ENCODE measurements around the gene INIP. TPM values are rescaled to one million over a fixed set of nuclear protein-coding genes. Genes with fewer than 3 reads are reported as not detected.

INIP gene
- 12.7 and 12.8 TPM in 2 replicates for polyA plus RNA-seq (2013)

- H4K8ac ChIP-seq (ENCODE audit: low read depth, low read length), result peak within 1 kb of the TSS; percentile 18
- no peak within 1 kb of the TSS for H4K91ac ChIP-seq (ENCODE audit: low read depth, low read length)
- H2BK120ac ChIP-seq (ENCODE audit: insufficient read depth, low read length, poor library complexity), result no peak within 1 kb of the TSS
- H4K12ac ChIP-seq (ENCODE audit: low read depth, low read length), result no peak within 1 kb of the TSS
- no peaks in the 10 kb centered on the region for H3K27me3 ChIP-seq (ENCODE audit: insufficient read depth, low read length)
- peak within 1 kb of the TSS; percentile 10 for H3K14ac ChIP-seq (ENCODE audit: low read length)
- WGBS (ENCODE audit: extremely low coverage, insufficient coverage, insufficient read length), result no CpG with 5 or more reads among the region's 51 CpGs
- H2BK12ac ChIP-seq (ENCODE audit: low read length), result no peak within 1 kb of the TSS
- peak within 1 kb of the TSS; percentile 91 for H3K9ac ChIP-seq (ENCODE audit: low read length)
- H3K79me2 ChIP-seq (ENCODE audit: control insufficient read depth, insufficient read depth, low read length, poor library complexity), result no peaks in the 10 kb centered on the region
- peak within 1 kb of the TSS; percentile 46 for H3K27ac ChIP-seq (ENCODE audit: low read depth, low read length)
- no peak within 1 kb of the TSS for H2AK5ac ChIP-seq (ENCODE audit: low read length)
- no peaks in the 10 kb centered on the region for H3K4me1 ChIP-seq (ENCODE audit: control insufficient read depth in 1 of 2, insufficient read depth in 2 of 2, low read length in 2 of 2)
- DNase-seq, result peak; percentile 96 to 99
- H3K36me3 ChIP-seq (ENCODE audit: control insufficient read depth in 1 of 2, insufficient read depth in 2 of 2, low read length in 2 of 2), result peaks cover 2 to 4% of the 10 kb centered on the region in 2 experiments
- H2AFZ ChIP-seq (ENCODE audit: insufficient read depth, low read length, poor library complexity), result peak within 1 kb of the TSS; percentile 83
- H3K18ac ChIP-seq (ENCODE audit: low read length), result peak within 1 kb of the TSS; percentile 3
- no peak within 1 kb of the TSS for H3K23ac ChIP-seq (ENCODE audit: low read length)
- H3K9me3 ChIP-seq (ENCODE audit: insufficient read depth, low read depth, low read length), result no peaks in the 10 kb centered on the region
- peak within 1 kb of the TSS; percentile 2 for H3K4ac ChIP-seq (ENCODE audit: low read depth, low read length)
- H3K4me2 ChIP-seq (ENCODE audit: low read length), result peak within 1 kb of the TSS; percentile 80
- peaks cover 3% of the 10 kb centered on the region for H3K79me1 ChIP-seq (ENCODE audit: low read length)
- peak within 1 kb of the TSS; percentile 89 for H3K4me3 ChIP-seq (ENCODE audit: low read depth, low read length)
- H2BK5ac ChIP-seq (ENCODE audit: low read depth, low read length, poor library complexity), result no peak within 1 kb of the TSS
These were observed at the start of gene INIP for GRCh38 chr9:112717661-112718331. TSS of gene INIP (minus strand) at chr9:112718117. CDS start at chr9:112716485, 1,632 bp downstream.

GRCh38 chr9:112765281-112765680 is 47.4 kb upstream of the INIP start:
- Histone ChIP-seq H3K18ac (ENCODE audit: low read length) (no peak overlapping the region), H3K9me3 (ENCODE audit: insufficient read depth, low read depth, low read length) (no peaks in the 10 kb centered on the region), H3K36me3 (ENCODE audit: control insufficient read depth in 1 of 2, insufficient read depth in 2 of 2, low read length in 2 of 2) (no peaks in the 10 kb centered on the region), H3K14ac (ENCODE audit: low read length) (no peak overlapping the region), H3K27me3 (ENCODE audit: insufficient read depth, low read length) (no peaks in the 10 kb centered on the region), H3K79me2 (ENCODE audit: control insufficient read depth, insufficient read depth, low read length, poor library complexity) (no peaks in the 10 kb centered on the region), H3K79me1 (ENCODE audit: low read length) (no peaks in the 10 kb centered on the region), H3K4me3 (ENCODE audit: low read depth, low read length) (no peak overlapping the region), H4K8ac (ENCODE audit: low read depth, low read length) (no peak overlapping the region), H4K91ac (ENCODE audit: low read depth, low read length) (no peak overlapping the region), H2BK120ac (ENCODE audit: insufficient read depth, low read length, poor library complexity) (no peak overlapping the region), H4K12ac (ENCODE audit: low read depth, low read length) (no peak overlapping the region), H3K27ac (ENCODE audit: low read depth, low read length) (no peak overlapping the region), H2BK5ac (ENCODE audit: low read depth, low read length, poor library complexity) (no peak overlapping the region), H2AK5ac (ENCODE audit: low read length) (no peak overlapping the region), H3K9ac (ENCODE audit: low read length) (no peak overlapping the region), H2BK12ac (ENCODE audit: low read length) (no peak overlapping the region), H3K4ac (ENCODE audit: low read depth, low read length) (no peak overlapping the region), H3K23ac (ENCODE audit: low read length) (no peak overlapping the region), H3K4me1 (ENCODE audit: control insufficient read depth in 1 of 2, insufficient read depth in 2 of 2, low read length in 2 of 2) (peaks cover 5 to 11% of the 10 kb centered on the region in 2 experiments), H2AFZ (ENCODE audit: insufficient read depth, low read length, poor library complexity) (no peak overlapping the region), H3K4me2 (ENCODE audit: low read length) (no peak overlapping the region)
- WGBS (ENCODE audit: extremely low coverage, insufficient coverage, insufficient read length), result no CpG with 5 or more reads among the region's 1 CpG
- no peak for DNase-seq

GRCh38 chr9:112764837-112765236 is 46.9 kb upstream of the INIP start:
- Histone ChIP-seq H3K23ac (ENCODE audit: low read length) (no peak overlapping the region), H2BK5ac (ENCODE audit: low read depth, low read length, poor library complexity) (no peak overlapping the region), H2BK120ac (ENCODE audit: insufficient read depth, low read length, poor library complexity) (no peak overlapping the region), H3K9ac (ENCODE audit: low read length) (no peak overlapping the region), H3K18ac (ENCODE audit: low read length) (peak overlapping the region; percentile 34), H3K4me1 (ENCODE audit: control insufficient read depth in 1 of 2, insufficient read depth in 2 of 2, low read length in 2 of 2) (peaks cover 5 to 11% of the 10 kb centered on the region in 2 experiments), H3K27me3 (ENCODE audit: insufficient read depth, low read length) (no peaks in the 10 kb centered on the region), H3K14ac (ENCODE audit: low read length) (no peak overlapping the region), H3K79me1 (ENCODE audit: low read length) (no peaks in the 10 kb centered on the region), H4K91ac (ENCODE audit: low read depth, low read length) (no peak overlapping the region), H3K27ac (ENCODE audit: low read depth, low read length) (no peak overlapping the region), H3K9me3 (ENCODE audit: insufficient read depth, low read depth, low read length) (no peaks in the 10 kb centered on the region), H2BK12ac (ENCODE audit: low read length) (no peak overlapping the region), H2AK5ac (ENCODE audit: low read length) (no peak overlapping the region), H3K4ac (ENCODE audit: low read depth, low read length) (no peak overlapping the region), H2AFZ (ENCODE audit: insufficient read depth, low read length, poor library complexity) (peak overlapping the region; percentile 13), H3K79me2 (ENCODE audit: control insufficient read depth, insufficient read depth, low read length, poor library complexity) (no peaks in the 10 kb centered on the region), H3K36me3 (ENCODE audit: control insufficient read depth in 1 of 2, insufficient read depth in 2 of 2, low read length in 2 of 2) (no peaks in the 10 kb centered on the region), H3K4me2 (ENCODE audit: low read length) (no peak overlapping the region), H3K4me3 (ENCODE audit: low read depth, low read length) (no peak overlapping the region), H4K12ac (ENCODE audit: low read depth, low read length) (no peak overlapping the region), H4K8ac (ENCODE audit: low read depth, low read length) (no peak overlapping the region)
- DNase-seq, result peak; percentile 62 to 75
- no CpG with 5 or more reads among the region's 7 CpGs for WGBS (ENCODE audit: extremely low coverage, insufficient coverage, insufficient read length)

GRCh38 chr9:112764344-112764743 is 46.4 kb upstream of the INIP start:
- Histone ChIP-seq H3K79me2 (ENCODE audit: control insufficient read depth, insufficient read depth, low read length, poor library complexity) (no peaks in the 10 kb centered on the region), H3K36me3 (ENCODE audit: control insufficient read depth in 1 of 2, insufficient read depth in 2 of 2, low read length in 2 of 2) (no peaks in the 10 kb centered on the region), H3K4me1 (ENCODE audit: control insufficient read depth in 1 of 2, insufficient read depth in 2 of 2, low read length in 2 of 2) (peaks cover 5 to 11% of the 10 kb centered on the region in 2 experiments), H4K91ac (ENCODE audit: low read depth, low read length) (no peak overlapping the region), H4K8ac (ENCODE audit: low read depth, low read length) (no peak overlapping the region), H3K23ac (ENCODE audit: low read length) (no peak overlapping the region), H4K12ac (ENCODE audit: low read depth, low read length) (no peak overlapping the region), H3K14ac (ENCODE audit: low read length) (no peak overlapping the region), H3K9ac (ENCODE audit: low read length) (no peak overlapping the region), H3K27ac (ENCODE audit: low read depth, low read length) (no peak overlapping the region), H2BK120ac (ENCODE audit: insufficient read depth, low read length, poor library complexity) (no peak overlapping the region), H3K4ac (ENCODE audit: low read depth, low read length) (no peak overlapping the region), H3K4me2 (ENCODE audit: low read length) (no peak overlapping the region), H2BK5ac (ENCODE audit: low read depth, low read length, poor library complexity) (no peak overlapping the region), H3K4me3 (ENCODE audit: low read depth, low read length) (no peak overlapping the region), H3K9me3 (ENCODE audit: insufficient read depth, low read depth, low read length) (no peaks in the 10 kb centered on the region), H2BK12ac (ENCODE audit: low read length) (no peak overlapping the region), H2AK5ac (ENCODE audit: low read length) (no peak overlapping the region), H3K27me3 (ENCODE audit: insufficient read depth, low read length) (no peaks in the 10 kb centered on the region), H3K18ac (ENCODE audit: low read length) (no peak overlapping the region), H3K79me1 (ENCODE audit: low read length) (no peaks in the 10 kb centered on the region), H2AFZ (ENCODE audit: insufficient read depth, low read length, poor library complexity) (no peak overlapping the region)
- DNase-seq, result peak; percentile 83
- WGBS (ENCODE audit: extremely low coverage, insufficient coverage, insufficient read length), result no CpG with 5 or more reads among the region's 5 CpGs
